Measurements from ENCODE around the gene OR5T2. TPM values are rescaled to one million over a fixed set of nuclear protein-coding genes. Genes with fewer than 3 reads are reported as not detected.
"Not testable (repeated sequence)": the region's sequence is repeated elsewhere in the genome, so short reads cannot be mapped to it uniquely, and the experiment has no call there.

OR5T2 gene
- total RNA-seq: not detected in 2 replicates

DNA sequence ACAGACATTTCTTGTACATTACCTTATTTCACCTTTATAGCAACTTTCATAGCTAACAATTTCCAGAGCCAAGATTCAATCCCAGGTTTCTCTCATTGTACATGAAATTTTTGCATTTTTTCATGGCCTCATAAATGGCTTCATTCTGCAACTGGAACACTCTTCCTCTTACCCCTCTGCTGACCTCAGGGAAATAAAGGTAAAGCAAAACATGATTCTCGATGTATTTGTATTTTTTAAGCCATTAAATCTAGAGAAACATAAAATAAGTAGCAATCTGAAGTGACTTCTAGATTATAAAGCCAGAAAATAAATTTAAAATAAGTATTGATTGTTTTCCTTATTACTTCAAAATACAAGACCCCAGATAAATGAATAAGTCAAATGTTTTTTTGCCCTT lies at the start of gene OR5T2:
OR5T2 (minus strand) TSS at position 101 of the 400 bp plus-strand sequence. CDS start 1,193 bp downstream, outside the sequence.
- DNase-seq (ENCODE audit: extremely low read depth, low read depth, low spot score): no peak

- DNase-seq (ENCODE audit: extremely low read depth, low read depth, low spot score): no peak
Observed at GRCh38 chr11:56273854-56274253, 39.8 kb upstream of the OR5T2 start, which contains the start of gene OR5T1. OR5T1 (plus strand) TSS chr11:56274154; CDS start chr11:56275639, 1,485 bp downstream.

DNA sequence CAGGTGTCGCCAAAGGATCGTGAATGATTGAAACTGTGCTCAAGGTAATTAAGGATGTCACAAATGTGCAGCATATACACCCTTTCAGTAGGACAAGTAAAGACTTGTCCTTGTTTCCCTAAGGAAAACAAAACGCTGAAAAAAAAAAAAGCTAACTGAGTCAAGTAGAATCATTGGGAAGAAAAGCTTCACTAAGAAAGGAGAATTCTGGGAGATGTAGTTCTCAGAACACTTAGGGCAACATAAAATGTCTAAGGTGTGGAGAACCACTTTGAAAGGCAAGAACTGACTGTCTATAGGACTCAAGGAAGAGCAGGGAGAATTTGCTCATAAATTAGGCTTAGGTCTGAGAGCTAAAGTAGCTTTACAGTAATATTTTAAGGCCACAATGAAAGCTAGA lies 37.0 kb upstream of the OR5T2 start:
- DNase-seq (ENCODE audit: extremely low read depth, low read depth, low spot score): no peak

DNA sequence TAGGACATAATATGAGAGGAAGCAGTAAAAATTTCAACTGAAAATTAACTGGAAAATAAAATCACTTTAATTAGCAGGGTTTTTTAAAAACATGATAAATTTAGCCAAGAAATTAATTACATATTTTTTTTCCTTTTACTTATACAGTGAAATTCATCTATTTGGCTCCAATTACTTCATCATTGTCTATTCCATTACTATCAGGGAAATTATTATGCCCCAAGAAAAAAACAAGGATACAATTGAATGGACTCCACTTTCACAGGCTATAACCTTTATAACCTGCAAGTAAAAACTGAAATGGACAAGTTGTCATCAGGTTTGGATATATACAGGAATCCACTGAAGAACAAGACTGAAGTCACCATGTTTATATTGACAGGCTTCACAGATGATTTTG lies 17.9 kb upstream of the OR5T2 start, which contains the start of gene OR5T3:
OR5T3 (plus strand) TSS at position 301 of the 400 bp plus-strand sequence; CDS start at position 301, 0 bp downstream.
- DNase-seq (ENCODE audit: extremely low read depth, low read depth, low spot score): no peak

DNA sequence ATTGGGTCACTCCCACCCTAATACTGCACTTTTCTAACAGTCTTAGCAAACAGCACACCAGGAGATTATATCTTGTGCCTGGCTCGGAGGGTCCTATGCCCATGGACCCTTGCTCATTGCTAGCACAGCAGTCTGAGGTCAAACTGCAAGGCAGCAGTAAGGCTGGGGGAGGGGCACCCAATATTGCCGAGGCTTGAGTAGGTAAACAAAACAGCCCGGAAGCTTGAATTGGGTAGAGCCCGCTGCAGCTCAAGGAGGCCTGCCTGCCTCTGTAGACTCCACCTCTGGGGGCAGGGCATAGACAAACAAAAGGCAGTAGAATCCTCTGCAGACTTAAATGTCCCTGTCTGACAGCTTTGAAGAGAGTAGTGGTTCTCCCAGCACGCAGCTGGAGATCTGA lies 14.3 kb downstream of the OR5T2 start:
- DNase-seq (ENCODE audit: extremely low read depth, low read depth, low spot score): not testable (repeated sequence)

DNA sequence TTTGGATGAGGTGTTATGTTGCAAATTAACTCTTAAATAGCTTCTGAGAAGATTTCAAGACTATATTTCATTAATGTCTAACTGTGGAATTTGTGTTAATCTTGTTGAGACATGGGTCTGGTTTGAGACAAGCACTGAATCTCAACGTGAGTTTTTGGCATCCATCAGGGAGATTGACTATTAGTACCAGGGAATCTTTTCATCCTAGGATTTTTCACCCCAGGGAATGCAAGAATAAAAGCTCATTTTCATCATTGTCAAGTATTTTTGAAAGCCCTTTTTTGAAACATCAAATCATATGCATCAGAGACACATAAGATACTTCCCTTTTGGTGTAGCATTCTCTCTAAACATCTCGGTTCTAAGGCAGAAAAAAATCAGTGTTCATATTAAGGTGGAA lies 19.5 kb downstream of the OR5T2 start:
- DNase-seq (ENCODE audit: extremely low read depth, low read depth, low spot score): no peak

- DNase-seq (ENCODE audit: extremely low read depth, low read depth, low spot score): no peak
Observed at GRCh38 chr11:56207790-56208189, 26.3 kb downstream of the OR5T2 start.

DNA sequence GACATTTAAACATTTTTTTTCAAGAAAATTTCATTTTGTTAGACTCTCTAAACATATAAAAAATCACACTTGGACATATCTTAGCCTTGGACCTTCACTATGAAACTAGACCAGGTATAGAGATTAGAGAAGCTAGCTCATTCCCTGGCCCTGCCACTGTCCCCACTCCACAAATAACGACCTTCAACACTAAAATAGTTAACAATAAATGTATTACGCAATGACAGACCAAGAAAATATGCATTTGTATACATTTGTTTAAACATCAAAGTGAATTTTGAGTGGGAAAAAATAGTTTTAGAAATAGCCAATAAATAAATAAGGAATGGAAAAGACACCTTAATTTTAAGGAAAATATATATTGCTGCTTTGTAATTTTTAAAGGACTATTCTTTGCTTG lies 36.7 kb downstream of the OR5T2 start:
- no peak for DNase-seq (ENCODE audit: extremely low read depth, low read depth, low spot score)

DNA sequence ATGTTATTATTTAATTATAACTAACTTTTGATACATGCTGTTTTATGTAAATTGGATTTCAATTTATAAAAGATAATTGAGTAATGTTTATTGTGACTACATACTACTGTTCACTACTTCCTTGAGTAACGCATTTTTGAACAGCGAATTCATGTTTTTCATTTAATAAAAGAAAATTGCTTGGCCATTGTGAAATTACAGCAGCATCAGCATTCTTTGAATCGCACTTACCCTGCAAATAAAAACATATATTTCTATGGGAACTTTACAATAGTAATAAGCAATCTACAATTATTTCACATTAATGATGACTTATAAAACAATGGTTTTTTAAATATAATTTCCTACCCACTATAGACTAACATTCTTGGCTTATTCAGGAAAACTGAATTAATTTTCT lies 37.4 kb downstream of the OR5T2 start:
- DNase-seq (ENCODE audit: extremely low read depth, low read depth, low spot score): no peak

DNA sequence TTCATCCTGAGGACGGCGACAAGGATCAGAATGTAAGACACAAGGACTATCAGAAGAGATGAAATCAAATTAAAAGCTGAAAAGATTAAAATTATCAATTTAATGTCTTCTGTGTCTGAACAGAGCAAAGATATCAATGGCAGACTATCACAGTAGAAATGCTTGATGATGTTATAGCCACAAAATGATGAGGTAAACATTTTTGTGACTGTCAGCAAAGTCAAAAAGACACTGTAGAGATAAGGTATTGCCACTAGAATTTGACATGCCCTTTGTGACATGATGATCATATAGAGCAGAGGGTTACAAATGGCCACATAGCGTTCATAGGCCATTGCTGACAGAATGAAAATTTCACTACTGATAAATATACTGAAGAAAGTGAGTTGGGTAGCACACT lies 45.5 kb downstream of the OR5T2 start:
- no peak for DNase-seq (ENCODE audit: extremely low read depth, low read depth, low spot score)

DNA sequence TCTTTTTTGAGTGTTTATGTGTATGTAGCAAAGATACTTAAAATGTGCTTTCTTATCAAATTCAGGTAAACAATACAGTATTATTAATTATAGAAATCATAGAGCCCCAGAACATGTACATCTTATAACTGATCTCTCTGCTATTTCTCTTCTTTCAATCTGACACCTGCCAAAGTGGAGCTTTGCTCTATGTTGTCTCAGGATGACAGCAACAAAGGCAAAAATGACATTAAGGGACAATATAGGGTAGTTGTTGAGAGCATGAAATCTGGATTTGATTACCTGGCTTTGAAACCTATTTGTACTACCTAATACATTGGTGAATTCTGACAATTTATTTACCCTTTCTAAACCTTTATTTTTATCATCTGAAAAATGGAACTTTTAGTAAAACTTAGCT lies 50.6 kb downstream of the OR5T2 start:
- DNase-seq (ENCODE audit: extremely low read depth, low read depth, low spot score): no peak

Other genes starting within 250 kb of the OR5T2 start
- gene OR5F1, start 239.6 kb downstream of the OR5T2 start, total RNA-seq: not detected in 2 replicates
- gene OR5AS1, start 206.6 kb downstream of the OR5T2 start, total RNA-seq: not detected in 2 replicates
- gene OR8I2, start 140.9 kb downstream of the OR5T2 start, total RNA-seq: not detected in 2 replicates
- gene OR8H2, start 130.6 kb downstream of the OR5T2 start, total RNA-seq: not detected in 2 replicates
- not detected in 2 replicates for gene OR8H3, start 111.9 kb downstream of the OR5T2 start, total RNA-seq
- gene OR8J3, start 94.1 kb downstream of the OR5T2 start, total RNA-seq: not detected in 2 replicates
- gene OR8K5, start 73.9 kb downstream of the OR5T2 start, total RNA-seq: not detected in 2 replicates
- gene OR5J2, start 57.6 kb downstream of the OR5T2 start, total RNA-seq: not detected in 2 replicates
- not detected in 2 replicates for gene OR5T3, start 18.0 kb upstream of the OR5T2 start, total RNA-seq
- gene OR5T1, start 39.9 kb upstream of the OR5T2 start, total RNA-seq: not detected in 2 replicates
- gene OR8H1, start 58.0 kb upstream of the OR5T2 start, total RNA-seq: not detected in 2 replicates
- not detected in 2 replicates for gene OR8K3, start 80.9 kb upstream of the OR5T2 start, total RNA-seq
- not detected in 2 replicates for gene OR8K1, start 111.8 kb upstream of the OR5T2 start, total RNA-seq
- gene OR8J1, start 120.0 kb upstream of the OR5T2 start, total RNA-seq: not detected in 2 replicates
- gene OR8U1, start 141.4 kb upstream of the OR5T2 start, total RNA-seq: not detected in 2 replicates
- gene OR5AL1, start 178.4 kb upstream of the OR5T2 start, total RNA-seq: not detected in 2 replicates
- not detected in 2 replicates for gene OR5M3, start 239.1 kb upstream of the OR5T2 start, total RNA-seq